ENCODE measurements around the gene GDI2.
"Not testable (repeated sequence)": the region's sequence is repeated elsewhere in the genome, so short reads cannot be mapped to it uniquely, and the experiment has no call there.

The GDI2 gene

DNA sequence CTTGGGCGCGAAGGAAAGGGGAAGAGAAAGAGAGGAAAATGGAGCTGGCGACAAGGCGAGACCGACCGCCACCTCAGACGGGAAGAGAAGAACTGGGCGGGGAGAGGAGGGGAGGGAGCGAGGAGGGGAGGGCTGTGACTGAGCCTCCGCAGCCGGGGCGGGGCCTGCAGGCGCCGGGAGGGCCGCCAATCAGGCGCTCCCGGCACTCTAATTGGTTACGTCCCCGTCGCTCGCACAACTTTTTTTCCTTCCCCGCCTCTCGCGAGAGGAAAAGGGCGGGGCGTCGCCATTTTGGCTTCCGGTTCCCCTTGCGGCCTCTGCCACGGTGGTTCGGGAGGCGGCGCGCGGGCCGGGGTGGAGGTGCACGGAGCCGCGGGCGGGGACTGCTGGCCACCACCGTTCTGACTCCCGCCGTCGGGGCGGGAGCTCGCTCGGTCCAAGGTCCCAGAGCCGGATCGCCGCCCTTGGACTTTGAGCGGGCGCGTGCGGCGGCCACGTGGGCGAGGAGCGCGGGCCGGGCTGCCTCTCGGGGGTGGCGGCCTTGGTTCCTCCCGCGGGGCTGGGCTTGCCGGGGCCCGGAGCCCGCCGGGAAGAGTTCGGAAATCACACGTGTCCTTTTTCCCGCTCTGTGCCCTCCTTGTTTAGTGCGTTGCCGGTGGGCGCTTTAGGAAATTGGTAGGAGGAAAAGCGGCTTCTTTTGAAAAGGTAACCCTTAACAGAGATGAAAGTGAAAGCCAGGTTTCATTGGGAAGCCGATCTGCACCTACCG is at the start of gene GDI2:
TSS of gene GDI2 (minus strand) at position 94 of the 769 bp plus-strand sequence. CDS start 176 bp downstream, outside the sequence.
- FAIRE-seq: no peak

DNA sequence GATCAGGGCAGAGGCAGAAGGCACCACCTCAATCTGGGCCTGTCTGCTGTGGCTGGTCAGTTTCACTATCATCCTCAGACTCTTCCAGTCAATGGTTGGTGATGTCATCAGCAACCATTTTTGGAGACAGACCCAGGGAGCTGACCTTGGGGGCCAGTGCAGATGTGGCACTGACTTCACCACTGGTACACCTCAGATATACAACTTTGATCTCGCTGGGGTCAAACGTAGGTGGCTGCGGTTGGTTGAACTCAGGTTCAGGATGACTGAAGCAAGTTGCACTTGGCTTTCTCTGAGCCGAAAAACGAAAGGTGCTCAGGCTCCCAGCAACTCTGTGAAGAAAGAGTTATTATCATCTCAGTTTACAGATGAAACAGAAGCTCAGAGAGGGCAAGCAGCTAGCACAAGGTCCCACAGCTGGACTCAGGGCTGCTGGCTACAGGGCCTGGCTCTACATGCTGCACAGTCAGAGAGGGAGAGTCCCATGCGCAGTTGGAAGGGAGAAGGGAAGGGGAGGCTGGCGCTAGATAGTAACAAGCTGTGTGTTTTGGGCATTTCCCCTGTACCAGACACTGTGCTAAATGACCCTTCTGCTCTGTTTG is 49.2 kb upstream of the GDI2 start:
- FAIRE-seq: no peak

DNA sequence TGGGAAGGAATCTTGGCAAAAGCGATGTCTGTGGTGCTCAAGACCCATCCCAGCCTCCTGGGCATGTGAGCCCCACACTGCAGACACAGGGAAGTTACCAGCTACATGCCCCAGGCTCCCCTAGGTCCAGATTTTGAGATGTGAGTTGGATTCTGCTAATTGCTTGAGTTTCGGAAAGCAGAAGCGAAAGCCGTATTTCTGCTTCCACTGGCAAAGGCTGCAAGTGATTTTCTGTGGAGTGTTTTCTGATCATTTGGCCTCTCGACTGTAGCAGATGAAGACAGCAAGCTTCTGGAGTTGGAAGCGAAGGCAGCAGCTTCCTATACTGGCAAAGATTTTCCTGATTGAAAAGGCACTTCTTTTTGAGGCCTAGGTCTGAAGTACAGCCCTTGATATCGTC is 46.8 kb upstream of the GDI2 start:
- no peak for FAIRE-seq

DNA sequence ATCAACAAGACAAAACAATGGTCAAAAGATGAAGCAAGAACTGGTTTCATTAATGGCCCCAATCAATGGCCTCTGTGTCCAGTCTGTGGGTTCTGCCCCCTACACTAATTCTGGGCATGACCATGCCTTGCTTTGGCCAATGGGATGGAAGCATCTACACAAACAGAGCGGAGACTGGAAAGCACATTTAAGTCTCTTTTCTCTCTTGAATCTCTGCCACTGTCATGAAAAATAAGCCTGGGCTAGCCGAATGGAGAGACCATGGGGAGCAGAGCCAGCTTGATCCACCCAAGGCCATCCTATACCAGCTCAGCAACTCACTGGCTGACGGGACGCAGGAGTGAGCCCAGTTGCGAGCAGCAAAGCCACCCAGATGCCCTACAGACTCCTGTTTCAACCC is 45.6 kb upstream of the GDI2 start:
- no peak for FAIRE-seq

DNA sequence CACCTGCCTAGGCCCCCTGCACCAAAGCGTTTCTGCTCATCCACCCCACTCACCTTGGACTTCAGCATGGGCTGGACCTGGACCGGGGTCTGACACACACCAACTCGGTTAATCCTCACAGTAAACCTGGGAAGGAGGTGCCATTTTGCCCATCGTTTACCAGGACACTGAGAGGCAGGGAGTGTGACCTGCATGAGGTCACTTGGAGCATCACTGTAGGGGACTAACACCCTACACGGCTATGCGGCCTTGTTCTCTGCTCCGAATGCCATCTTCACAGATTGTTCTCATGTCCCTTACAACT is 43.4 kb upstream of the GDI2 start:
- no peak for FAIRE-seq

DNA sequence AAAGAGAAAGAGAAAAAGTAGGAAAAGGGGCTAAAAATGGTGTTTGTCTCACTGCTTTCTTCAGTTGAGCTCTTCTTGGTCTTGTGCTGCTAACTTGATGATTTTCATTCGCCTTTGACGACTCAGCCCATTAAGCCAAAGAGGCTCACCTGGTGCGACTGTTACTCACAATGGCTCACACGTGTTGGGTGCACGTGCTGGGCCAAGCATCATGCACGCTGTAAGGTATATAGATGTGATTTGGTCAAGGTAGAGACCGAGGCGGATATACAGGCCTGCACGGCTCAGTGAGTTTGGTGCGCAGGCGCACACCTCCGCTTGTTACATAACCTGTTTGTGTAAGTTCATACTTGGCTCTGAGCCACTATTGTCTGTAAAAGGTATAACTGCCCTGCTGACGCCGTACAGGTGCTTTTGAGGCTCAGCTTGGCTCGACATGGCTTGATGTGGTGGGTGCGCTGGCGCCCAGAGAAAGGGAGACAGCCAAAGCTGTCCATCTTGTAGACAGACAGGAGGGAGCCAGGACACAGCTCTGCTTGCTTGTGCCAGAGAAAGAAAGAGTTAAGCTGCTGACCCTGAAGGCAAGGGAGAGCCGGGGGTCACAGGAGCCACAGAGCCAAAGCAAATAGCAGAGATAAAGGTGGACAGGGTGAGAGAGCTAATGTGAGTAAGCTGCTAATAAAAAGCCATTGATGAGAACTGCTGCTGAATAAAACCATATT is 42.9 kb upstream of the GDI2 start:
- FAIRE-seq: no peak

DNA sequence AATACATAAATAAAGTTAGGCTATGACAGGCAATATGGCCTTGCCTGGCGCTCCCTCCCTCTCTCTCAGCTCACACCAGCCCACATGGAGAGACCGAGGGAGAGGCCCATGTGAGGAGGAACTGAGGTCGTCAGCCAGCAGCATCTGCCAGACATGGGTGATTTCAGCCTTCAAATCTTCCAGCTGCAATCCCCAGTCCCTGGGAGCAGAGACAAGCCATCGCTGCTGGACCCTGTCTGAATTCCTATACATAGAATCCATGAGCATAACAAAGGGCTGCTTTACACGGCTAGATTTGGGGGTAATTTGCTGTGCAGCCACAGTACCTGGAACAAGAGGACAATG is 40.9 kb upstream of the GDI2 start:
- FAIRE-seq: no peak

DNA sequence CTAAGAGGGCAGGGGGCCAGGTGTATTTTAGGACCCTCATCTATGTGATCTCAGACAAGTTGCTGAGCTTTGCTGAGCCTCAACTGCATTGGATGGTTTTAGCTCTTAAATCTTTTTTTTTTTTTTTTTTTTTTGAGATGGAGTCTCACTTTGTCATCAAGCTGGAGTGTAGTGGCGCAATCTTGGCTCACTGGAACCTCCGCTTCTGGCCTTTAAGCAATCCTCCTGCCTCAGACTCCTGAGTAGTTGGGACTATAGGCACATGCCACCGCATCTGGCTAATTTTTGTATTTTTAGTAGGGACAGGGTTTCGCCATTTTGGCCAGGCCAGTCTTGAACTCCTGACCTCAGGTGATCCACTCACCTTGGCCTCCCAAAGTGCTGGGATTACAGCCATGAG is 33.4 kb upstream of the GDI2 start:
- FAIRE-seq: not testable (repeated sequence)

DNA sequence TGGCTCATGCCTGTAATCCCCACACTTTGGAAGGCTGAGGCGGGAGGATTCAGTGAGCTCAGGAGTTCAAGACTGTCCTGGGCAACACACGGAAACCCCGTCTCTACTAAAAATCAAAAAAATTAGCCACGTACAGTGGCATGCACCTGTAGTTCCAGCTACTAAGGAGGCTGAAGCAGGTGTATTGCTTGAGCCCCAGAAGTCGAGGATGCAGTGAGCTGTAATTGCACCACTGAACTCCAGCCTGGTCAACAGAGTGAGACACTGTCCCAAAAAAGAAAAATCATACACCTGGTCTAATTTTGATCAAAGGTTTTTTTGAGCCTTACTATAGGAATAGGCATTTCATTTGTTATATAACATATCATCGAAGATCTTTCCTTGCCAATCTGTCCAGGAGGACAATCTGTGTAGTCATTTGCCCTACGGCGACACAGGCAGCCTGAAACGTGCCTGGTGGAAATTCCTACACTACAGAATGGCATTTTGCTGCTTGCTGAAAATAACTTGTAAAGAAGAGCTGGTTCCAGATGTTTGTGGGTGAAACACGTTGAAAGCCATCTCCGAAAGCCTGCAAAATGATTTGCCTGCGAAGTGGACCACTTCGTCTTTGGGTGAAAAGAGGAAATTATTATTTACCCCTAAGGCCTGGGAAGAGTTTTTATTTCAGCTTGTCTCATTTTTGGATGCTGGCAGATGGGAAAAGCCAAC is 31.3 kb upstream of the GDI2 start:
- FAIRE-seq: no peak

DNA sequence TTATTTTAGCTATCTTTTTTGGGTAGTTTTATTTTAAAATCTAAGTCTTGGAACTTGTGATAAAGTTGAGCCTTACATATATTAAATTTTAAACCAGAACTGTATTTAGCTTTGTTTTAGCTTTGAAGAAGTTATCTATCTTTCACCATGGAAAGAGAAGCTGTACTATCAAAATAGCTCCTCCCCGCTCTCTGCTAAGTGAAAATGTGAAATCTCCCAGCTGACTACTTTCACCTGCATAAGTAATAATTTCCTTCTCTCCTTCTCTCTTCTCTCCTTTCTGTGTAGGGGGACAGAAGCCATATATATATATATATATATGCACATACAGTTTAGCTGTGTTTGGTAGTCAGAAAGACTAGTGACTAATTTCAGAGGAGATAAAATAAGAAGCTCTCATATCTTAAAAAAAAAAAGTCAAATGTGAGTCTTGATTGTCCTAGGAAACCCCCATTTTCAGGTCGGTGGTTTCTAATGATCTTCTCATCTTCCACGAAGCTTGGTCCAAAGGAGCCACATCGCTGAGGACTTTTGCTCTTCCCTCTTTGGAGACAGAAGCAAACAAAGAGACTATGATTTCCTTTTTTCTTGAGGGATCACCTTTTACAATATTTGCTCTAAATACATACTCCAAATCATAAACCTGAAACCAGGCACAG is 30.6 kb upstream of the GDI2 start:
- FAIRE-seq: no peak

DNA sequence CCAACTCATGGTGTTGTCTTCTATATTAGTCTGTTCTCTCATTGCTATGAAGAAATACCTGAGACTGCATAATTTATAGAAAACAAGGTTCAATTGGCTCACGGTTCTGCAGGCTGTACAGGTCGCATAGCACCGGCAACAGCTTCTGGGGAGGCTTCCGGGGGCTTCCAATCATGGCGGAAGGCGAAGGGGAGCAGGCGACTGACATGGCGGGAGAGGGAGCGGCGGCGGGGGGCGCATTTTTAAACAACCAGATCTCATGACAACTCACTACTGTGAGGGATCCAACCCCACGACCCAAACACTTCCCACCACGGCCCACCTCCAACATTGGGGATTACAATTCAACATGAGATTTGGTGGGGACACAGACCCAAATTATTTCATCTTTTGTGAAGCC is 28.7 kb upstream of the GDI2 start:
- FAIRE-seq: no peak

DNA sequence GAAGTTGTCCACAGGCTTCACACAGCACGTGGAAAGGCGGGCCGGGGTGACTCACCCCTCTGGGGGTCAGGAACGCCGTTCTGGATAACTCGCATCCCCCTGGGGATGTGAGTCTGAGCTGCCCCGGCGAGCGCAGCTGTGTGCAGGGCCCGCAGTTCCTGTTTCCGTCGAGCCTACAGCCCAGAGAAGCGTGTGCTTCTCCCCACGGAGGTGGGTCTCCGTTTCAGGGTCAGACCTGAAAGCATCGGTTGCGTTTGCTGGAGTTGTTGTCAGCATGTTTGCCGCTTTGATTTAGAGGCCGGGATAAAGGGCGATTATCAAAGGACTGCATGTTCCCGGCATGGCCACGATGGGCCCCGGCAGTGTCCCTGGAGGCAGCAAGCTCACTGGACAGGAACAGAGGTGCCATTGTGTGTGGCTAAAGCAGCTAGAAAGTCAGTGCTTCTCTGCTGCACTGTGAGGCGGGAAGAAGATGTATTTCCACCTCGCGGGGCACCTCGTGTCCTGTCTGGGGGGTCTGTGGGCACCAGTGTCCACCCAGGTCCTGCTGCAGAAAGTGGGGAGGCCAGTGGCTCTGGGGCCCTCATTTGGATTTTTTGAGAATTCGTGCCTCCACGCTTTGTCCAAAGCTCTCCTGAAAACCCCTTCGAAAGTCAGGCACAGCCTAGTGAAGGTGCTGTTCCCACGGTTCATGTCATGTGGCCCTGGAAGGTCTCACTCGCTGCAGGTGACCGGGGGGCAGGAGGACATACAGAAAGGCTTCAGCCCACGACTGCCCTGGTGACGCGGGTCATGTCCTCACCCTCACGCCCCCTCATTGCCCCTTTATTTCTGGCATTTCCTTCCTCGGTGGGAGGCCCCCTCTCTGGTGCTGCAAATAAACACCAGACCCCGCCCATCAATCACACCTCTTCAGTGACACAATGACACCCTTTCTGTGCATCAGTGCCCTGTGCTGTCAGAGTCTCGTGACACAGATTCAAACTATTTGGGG is 27.4 kb upstream of the GDI2 start:
- FAIRE-seq: no peak

DNA sequence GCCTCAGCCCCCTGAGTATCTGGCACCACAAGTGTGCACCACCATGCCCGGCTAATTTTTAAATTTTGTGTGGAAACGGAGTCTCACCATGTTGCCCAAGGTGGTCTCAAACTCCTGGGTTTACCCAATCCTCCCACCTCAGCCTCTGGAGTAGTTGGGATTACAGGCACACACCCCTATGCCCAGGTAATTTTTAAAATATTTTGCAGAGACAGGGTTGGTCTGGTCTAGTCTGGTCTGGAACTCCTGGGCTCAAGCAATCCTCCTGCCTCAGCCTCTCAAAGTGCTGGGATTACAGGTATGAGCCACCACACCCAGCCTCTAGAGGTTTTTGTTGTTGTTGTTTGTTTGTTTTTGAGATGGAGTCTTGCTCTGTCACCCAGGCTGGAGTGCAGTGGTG is 22.9 kb upstream of the GDI2 start:
- FAIRE-seq: not testable (repeated sequence)

DNA sequence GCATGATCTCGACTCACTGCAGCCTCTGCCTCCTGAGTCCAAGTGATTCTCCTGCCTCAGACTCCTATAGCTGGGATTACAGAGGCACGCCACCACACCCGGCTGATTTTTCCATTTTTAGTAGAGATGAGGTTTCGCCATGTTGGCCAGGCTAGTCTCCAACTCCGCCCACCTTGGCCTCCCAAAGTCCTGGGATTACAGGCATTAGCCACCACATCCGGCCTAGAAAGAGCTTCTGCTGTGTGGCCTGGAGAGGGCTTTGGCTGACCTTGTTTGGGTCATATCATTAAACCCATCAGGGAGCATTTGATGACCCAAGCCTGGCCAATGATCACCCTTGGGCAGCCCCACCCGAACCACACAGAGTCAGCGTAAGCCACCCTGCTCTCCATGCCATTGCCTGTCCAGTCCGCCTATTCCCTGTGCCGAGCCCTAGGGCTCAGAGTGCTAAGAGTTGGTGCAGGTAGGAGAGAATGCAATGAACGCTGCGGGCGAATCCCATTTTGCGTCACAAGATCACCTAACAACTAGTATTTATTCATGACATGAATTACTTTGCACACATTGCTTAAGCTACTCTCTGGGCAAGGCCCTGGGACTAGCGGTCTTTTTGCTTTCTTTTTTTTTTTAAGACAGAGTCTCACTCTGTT is 22.3 kb upstream of the GDI2 start:
- FAIRE-seq: no peak

DNA sequence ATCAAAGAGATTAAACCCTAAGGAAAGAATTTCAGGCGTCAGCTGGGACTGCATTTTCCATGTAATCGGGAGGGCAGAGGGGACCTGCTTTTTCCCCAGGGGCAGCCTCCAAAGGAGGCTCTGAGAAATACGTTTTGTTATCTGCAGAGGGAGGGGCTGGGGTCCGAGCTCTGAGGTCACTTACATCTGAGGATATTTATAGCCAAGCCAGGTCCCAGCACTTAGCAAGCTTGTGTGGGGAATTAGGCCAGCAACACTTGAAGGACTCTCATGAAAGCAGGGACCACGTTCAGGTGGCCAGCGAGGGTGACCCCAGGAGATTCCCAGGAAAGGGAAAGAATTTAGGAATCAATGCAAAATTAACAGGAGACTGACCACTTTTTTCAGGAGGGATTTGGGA is 20.6 kb upstream of the GDI2 start:
- FAIRE-seq: no peak

DNA sequence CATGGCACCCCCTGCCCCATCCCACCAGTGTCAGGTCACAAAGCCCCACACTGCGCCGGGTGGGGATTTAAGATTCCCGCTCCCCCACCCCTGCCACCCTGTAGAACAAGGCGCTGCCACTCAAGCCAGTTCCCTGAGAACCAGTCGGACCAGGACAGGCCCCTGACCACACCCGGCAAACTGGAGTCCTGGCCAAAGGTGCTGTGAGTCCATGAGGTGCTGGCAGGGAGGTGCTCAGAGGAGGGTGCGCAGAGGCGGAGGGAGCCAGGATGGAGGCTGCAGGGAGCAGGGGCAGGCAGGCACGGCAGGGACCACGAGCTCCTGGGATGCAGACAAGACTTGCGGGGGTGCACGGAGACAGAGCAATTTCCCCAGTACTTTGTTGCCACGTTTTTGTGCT is 19.7 kb upstream of the GDI2 start:
- FAIRE-seq: no peak

DNA sequence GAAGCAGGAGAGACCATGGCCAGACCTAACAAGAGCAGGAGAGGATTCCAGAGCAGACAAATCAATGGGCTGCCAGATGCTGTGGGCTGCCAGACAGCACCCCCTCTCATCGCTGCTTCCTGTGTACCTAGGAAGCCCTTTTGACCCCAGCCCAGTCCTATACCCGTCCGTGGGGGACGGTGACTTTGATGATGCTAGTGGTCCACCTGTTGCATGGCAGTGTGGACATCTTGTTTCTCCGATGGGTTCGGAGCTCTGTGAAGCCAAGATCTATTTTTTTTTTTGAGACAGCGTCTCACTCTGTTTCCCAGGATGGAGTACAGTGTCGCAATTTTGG is 18.2 kb upstream of the GDI2 start:
- FAIRE-seq: no peak

DNA sequence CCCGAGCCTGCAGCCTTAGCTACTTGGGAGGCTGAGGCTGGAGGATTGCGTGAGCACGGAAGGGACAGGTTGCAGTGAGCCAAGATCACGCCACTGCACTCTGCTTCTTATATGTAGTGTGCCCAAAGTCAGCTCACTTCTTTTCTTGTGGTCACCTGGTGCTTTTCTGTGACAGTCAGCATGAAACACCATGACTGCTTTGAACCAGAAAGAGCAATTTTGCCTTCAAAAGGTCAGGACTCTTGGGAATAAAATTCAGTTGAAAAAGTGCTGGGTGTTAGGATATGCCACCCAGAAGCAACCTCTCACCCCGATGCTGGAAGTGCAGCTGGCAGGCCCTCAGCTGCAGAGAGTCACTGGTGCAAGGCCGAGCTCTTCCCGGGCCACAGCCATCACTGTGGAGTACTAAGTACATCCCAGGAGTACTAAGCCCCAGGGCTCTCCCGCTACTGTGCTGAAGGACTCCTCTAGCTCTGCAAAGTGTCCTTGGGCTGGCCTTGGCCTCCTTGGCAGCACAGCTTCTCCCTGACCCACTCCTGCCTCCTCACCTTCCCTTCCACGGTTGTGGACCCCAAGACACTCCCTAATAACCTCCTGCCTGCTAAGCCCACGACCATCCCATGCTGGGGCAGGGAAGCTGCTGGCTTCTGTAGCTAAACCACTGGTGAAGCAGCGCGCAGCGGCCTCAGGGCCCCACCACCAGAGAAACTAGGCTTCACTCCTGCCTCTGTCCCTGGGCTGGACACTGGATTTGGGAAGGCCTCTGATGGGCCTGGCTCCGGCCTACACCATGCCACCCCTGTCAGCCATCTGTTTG is 17.6 kb upstream of the GDI2 start:
- FAIRE-seq: no peak

DNA sequence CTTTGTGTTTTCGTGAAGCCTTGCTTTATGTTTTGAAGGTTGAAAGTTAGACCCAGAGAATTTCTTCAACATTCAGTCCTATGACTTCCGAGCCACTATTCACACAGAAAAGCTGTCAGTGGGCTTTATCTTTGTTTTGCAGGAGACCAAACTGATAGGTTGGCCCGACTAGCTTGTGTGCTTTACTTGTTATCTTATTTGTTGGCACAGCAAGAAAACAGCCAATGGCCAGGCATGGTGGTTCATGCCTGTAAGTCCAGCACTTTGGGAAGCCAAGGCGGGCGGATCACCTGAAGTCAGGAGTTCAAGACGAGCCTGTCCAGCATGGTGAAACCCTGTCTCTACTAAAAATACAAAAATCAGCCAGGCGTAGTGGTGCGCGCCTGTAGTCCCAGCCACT is 16.0 kb upstream of the GDI2 start:
- FAIRE-seq: no peak

DNA sequence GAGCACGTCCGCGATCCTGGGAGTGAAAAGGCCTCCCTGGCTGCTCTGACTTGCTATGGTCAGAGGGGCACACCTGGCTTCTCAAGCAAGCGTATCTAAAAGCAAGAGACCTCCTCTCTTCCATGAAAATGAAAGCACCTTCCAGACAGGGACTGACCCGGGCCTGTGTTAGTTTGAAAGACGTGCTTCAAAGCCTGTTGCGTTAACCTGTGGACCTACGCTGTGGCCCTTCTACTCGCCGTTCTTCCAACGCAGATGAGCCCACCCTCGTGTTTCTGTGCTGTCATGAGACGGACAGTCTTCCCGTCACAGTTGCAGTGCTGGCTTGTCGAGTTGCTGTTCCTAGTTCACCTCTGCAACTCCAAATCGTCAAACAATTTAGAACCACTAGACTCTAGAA is 15.5 kb upstream of the GDI2 start:
- no peak for FAIRE-seq

DNA sequence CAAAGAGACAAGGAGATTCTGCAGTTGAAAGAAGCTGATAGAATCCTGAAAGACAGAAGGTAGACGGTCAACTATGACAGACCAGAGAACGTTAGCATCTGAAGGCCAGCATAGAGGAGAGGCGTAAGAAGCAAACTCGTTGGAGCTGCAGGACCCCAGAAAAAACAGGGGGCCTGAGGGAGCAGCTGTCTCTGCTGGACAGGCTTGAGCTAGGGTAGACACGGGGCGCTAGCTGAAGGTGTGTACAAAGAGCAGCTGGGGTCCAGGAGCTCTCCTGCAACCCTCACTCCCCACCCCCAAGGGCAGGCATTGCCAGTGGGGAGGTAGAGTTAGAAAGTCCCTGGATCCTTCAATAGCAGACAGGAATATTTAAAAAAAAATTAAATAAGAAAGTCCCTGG is 14.6 kb upstream of the GDI2 start:
- FAIRE-seq: no peak
